ENCODE measurements around the gene INSR.
A peak's percentile ranks its signal among the peaks of the same experiment; 100 is the strongest.
"Not testable (repeated sequence)": the region's sequence is repeated elsewhere in the genome, so short reads cannot be mapped to it uniquely, and the experiment has no call there.

INSR gene

DNA sequence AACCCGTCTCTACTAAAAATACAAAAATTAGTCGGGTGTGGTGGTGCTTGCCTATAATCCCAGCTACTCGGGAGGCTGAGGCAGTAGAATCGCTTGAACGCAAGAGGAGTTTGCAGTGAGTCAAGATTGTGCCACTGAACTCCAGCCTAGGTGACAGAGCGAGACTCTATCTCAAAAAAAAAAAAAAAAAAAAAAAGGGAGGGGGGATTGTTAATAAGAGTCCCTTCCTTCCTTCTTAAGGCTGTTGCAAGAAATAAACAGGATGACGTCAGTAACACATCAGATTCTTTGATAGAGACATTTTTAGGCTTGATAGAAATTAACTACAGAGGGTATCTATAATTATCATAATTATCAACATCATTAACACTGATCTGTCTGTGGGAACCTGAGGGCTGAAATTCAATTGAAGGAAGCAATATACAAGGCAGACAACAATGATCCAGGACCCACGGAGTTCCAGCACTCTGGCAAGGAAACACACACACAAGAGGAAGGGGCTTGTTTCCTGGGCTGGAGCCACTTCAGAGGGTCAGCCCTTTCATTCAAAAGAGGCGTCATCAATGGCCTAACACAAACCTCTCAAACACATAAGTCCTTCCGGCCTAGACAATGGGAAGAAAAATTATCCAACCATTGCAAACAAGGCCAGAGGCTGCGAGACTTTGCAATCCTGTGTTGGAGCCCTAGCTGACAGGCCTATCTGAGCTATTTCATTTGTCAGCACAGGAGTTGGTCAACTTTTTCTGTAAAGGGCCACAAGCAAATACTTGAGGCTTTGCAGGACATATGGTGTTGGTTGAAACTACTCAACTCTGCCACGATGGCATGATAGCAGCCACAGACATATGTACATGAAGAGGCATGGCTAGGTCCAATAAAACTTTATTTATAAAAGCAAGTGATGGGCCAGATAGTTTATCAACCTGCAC, 105.2 kb downstream of the INSR start:
- peak; percentile 44 for DNase-seq

- DNase-seq, result no peak
Observed at GRCh38 chr19:7187605-7188339, 106.4 kb downstream of the INSR start.

DNA sequence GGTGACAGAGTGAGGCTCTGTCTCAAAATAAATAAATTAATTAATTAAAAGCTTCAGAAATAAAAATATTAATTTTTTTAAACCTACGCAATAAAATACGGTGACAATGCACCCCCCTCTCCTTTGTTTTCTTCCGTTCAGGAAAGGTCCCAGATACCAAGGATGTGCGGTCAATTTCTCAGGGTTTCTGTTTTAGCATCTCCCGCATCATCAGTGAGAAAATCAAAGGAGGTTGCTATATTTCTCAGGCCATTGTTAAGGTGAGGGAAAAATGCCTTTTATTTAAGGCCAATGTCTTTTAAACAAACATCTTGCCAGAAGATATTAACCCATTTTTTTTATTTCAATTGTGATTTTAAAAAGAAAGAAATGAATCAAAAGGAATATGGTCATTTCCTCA, 111.7 kb downstream of the INSR start:
- DNase-seq, result no peak

GRCh38 chr19:7179917-7180306, 114.3 kb downstream of the INSR start:
- no peak for DNase-seq

DNA sequence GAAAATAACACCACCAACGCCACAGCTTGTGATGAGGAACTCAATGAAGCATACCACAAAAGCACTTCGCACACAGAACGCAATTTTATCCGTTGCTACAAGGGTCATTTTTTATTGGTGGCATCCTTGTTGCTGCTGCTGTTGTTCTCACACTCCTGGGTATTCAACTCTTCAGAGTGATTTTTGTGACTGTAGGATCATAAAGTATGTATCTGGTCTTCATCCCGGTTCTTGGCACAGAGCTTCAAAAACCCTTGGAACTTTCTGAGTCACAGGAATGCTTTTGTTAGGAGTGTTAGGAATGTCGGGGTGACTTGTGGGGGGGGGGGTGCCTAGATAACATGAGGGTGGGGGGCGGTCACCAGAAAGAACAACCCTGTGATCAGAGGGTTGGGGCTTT, 116.3 kb downstream of the INSR start:
- no peak for DNase-seq

GRCh38 chr19:7176792-7177191, 117.4 kb downstream of the INSR start:
- DNase-seq, result no peak

GRCh38 chr19:7172794-7173193, 121.4 kb downstream of the INSR start:
- no peak for DNase-seq

GRCh38 chr19:7170983-7171382, 123.2 kb downstream of the INSR start:
- DNase-seq, result no peak

- no peak for DNase-seq
Observed at GRCh38 chr19:7168941-7169340, 125.3 kb downstream of the INSR start.

- DNase-seq, result no peak
Observed at GRCh38 chr19:7161292-7161691, 132.9 kb downstream of the INSR start.

GRCh38 chr19:7159105-7159933, 134.9 kb downstream of the INSR start:
- DNase-seq, result no peak

- no peak for DNase-seq
Observed at GRCh38 chr19:7153022-7153421, 141.2 kb downstream of the INSR start.

DNA sequence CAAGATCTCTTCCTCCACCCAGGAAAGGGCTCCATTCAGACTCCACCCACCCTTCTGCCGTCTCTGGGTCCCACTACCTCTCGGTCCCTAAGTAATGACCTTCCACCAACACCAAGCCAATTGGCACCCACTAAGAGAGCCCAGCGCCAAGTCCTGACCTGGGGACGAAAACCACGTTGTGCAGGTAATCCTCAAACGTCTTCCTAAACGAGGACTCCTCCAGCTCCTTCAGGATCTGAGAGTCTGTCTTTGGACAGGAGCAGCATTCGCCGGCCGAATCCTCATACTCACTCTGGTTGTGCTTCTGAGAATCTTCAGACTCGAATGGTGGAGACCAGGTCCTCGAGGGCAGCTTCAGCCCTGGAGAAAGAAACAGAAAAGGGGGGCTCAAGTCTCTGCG, 141.6 kb downstream of the INSR start:
- DNase-seq, result no peak

- no peak for DNase-seq
Observed at GRCh38 chr19:7149956-7150705, 144.1 kb downstream of the INSR start.

DNA sequence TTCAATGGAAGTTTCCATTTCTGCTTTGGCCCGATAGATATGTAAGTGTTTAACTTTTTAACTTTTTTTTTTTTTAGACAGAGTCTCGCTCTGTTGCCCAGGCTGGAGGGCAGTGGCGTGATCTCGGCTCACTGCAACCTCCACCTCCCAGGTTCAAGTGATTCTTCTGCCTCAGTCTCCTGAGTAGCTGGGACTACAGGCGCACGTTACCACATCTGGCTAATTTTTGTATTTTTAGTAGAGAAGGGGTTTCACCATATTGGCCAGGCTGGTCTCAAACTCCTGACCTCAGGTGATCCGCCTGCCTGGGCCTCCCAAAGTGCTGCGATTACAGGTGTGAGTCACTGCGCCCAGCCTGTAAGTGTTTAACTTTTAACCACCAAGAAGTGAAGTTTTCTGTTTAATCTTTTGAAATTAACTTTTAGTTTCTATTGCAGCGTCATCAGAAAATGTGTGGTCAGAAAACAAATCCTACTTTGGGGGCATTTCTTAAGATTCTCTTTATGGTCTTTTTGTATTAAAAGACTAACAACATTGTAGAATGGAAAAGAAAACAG, 147.0 kb downstream of the INSR start:
- not testable (repeated sequence) for DNase-seq

- not testable (repeated sequence) for DNase-seq
Observed at GRCh38 chr19:7146086-7146485, 148.1 kb downstream of the INSR start.

GRCh38 chr19:7145494-7145893, 148.7 kb downstream of the INSR start:
- no peak for DNase-seq

- DNase-seq, result no peak
Observed at GRCh38 chr19:7142771-7143170, 151.4 kb downstream of the INSR start.

DNA sequence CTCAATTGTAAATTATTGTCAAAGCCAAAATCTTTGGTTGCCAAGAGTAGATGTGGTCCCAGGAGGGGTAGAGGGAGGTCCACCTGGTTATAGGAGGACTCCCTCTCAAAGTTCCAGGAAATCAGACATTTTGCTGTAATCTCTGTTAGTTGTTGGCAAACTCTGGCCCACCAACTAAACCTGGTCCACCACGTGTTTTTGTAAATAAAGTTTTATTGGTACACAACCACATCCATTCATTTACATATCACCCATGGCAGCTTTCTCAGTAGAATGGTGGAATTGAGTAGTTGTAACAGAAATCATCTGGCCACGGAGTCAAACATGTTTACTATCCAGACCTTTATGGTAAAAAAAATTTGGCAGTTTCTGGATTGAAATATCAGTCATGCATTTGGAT, 154.1 kb downstream of the INSR start:
- no peak for DNase-seq

GRCh38 chr19:7139095-7139494, 155.1 kb downstream of the INSR start:
- DNase-seq, result no peak

DNA sequence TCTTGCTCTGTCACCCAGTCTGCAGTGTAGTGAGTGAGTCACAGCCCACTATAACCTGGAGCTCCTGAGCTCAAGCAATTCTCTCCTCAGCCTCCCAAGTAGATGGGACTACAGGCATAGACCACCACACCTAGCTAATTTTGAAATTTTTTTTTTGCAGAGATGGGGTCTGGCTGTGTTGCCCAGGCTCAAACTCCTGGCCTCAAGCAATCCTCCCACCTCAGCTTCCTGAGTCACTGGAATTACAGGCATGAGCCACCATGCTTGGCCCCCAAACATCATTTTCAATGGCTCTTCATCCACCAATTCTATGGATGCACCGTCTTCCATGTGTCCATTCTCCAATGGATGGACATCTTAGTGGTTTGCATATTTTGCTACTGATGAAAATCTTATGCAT, 155.8 kb downstream of the INSR start:
- no peak for DNase-seq

DNA sequence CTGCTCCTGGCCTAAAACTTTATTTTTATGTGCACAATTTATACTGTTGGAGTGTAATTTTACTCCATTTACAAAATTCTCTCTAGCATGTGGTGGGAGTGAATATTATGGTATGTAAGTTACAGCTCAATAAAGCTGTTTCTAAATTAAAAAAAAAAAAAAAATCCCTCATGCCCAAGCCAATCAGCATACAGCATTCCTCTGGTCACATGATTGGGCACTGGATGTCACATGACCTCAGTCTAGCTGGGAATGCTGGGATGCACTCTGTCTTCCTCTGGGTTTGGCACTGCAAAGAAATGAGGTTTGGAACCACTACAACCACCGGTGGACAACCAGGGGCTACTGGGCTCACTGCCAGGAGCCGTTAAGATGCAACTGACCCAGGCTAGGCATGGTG, 157.1 kb downstream of the INSR start:
- no peak for DNase-seq

All from NCI-H1092 treated with DMSO at 0.1 percent for 48 hours (cell line).